KOPT-K1 (cell line): Measurements from ENCODE around the gene KPNA4.

ENCODE experiments used
- H3K27ac ChIP-seq: fragments of 200-600 bp; sonication (generic); 2 replicates; pipeline ENCODE4 v1.5.1; 2016; ENCODE audit warnings: antibody characterized with exemption, mild to moderate bottlenecking, low read depth, low read length; ENCODE audit not compliant: poor library complexity, severe bottlenecking
- H3K36me3 ChIP-seq: fragments of 200-600 bp; sonication (generic); 2 replicates; pipeline ENCODE4 v1.5.1; 2017; ENCODE audit warnings: antibody characterized with exemption, mild to moderate bottlenecking, low read length, moderate library complexity; ENCODE audit not compliant: insufficient read depth
- H3K9me3 ChIP-seq: fragments of 200-600 bp; sonication (generic); 2 replicates; pipeline ENCODE4 v1.5.1; 2017; ENCODE audit warnings: antibody characterized with exemption, low read length, mild to moderate bottlenecking; ENCODE audit not compliant: insufficient read depth, poor library complexity, severe bottlenecking

The KPNA4 gene

GRCh38 chr3:160482796-160483195 lies 82.6 kb downstream of the KPNA4 start:
- Histone ChIP-seq H3K36me3 (no peaks in the 10 kb centered on the region), H3K9me3 (no peaks in the 10 kb centered on the region), H3K27ac (no peak overlapping the region)

GRCh38 chr3:160481856-160482255 lies 83.5 kb downstream of the KPNA4 start:
- H3K9me3 ChIP-seq, result no peaks in the 10 kb centered on the region
- no peaks in the 10 kb centered on the region for H3K36me3 ChIP-seq
- H3K27ac ChIP-seq, result no peak overlapping the region

GRCh38 chr3:160480931-160481330 lies 84.4 kb downstream of the KPNA4 start:
- H3K9me3 ChIP-seq, result no peaks in the 10 kb centered on the region
- no peaks in the 10 kb centered on the region for H3K36me3 ChIP-seq
- no peak overlapping the region for H3K27ac ChIP-seq

- no peak overlapping the region for H3K27ac ChIP-seq
- H3K36me3 ChIP-seq, result no peaks in the 10 kb centered on the region
- no peaks in the 10 kb centered on the region for H3K9me3 ChIP-seq
These were observed 86.0 kb downstream of the KPNA4 start for GRCh38 chr3:160479376-160479775.

- no peaks in the 10 kb centered on the region for H3K36me3 ChIP-seq
- no peak overlapping the region for H3K27ac ChIP-seq
- H3K9me3 ChIP-seq, result no peaks in the 10 kb centered on the region
These were observed 87.0 kb downstream of the KPNA4 start for GRCh38 chr3:160478338-160478737.

- no peak overlapping the region for H3K27ac ChIP-seq
- H3K36me3 ChIP-seq, result no peaks in the 10 kb centered on the region
- H3K9me3 ChIP-seq, result no peaks in the 10 kb centered on the region
These were observed 87.6 kb downstream of the KPNA4 start for GRCh38 chr3:160477750-160478149.

- Histone ChIP-seq H3K27ac (no peak overlapping the region), H3K36me3 (no peaks in the 10 kb centered on the region), H3K9me3 (peaks cover 16% of the 10 kb centered on the region)
These were observed 89.5 kb downstream of the KPNA4 start for GRCh38 chr3:160475884-160476283.

- no peak overlapping the region for H3K27ac ChIP-seq
These were observed 90.2 kb downstream of the KPNA4 start for GRCh38 chr3:160475153-160475552.

GRCh38 chr3:160474416-160474838 lies 90.9 kb downstream of the KPNA4 start:
- H3K9me3 ChIP-seq, result peaks cover 30% of the 10 kb centered on the region
- H3K27ac ChIP-seq, result no peak overlapping the region
- no peaks in the 10 kb centered on the region for H3K36me3 ChIP-seq

More at GRCh38 chr3:160475153-160475552, 90.2 kb downstream of the KPNA4 start:
- Histone ChIP-seq H3K9me3 (peaks cover 23% of the 10 kb centered on the region), H3K36me3 (no peaks in the 10 kb centered on the region)

GRCh38 chr3:160473978-160474377 lies 91.4 kb downstream of the KPNA4 start:
- no peaks in the 10 kb centered on the region for H3K36me3 ChIP-seq
- no peak overlapping the region for H3K27ac ChIP-seq
- H3K9me3 ChIP-seq, result peaks cover 34% of the 10 kb centered on the region

- Histone ChIP-seq H3K27ac (no peak overlapping the region), H3K9me3 (peaks cover 34% of the 10 kb centered on the region)
These were observed 92.2 kb downstream of the KPNA4 start for GRCh38 chr3:160473221-160473620.

GRCh38 chr3:160472344-160472743 lies 93.0 kb downstream of the KPNA4 start:
- Histone ChIP-seq H3K27ac (no peak overlapping the region), H3K9me3 (peaks cover 34% of the 10 kb centered on the region), H3K36me3 (no peaks in the 10 kb centered on the region)

More at GRCh38 chr3:160473221-160473620, 92.2 kb downstream of the KPNA4 start:
- H3K36me3 ChIP-seq, result no peaks in the 10 kb centered on the region

GRCh38 chr3:160471892-160472291 lies 93.5 kb downstream of the KPNA4 start:
- H3K27ac ChIP-seq, result no peak overlapping the region
- peaks cover 34% of the 10 kb centered on the region for H3K9me3 ChIP-seq

GRCh38 chr3:160470181-160470580 lies 95.2 kb downstream of the KPNA4 start:
- peaks cover 34% of the 10 kb centered on the region for H3K9me3 ChIP-seq
- H3K36me3 ChIP-seq, result no peaks in the 10 kb centered on the region
- no peak overlapping the region for H3K27ac ChIP-seq

More at GRCh38 chr3:160471892-160472291, 93.5 kb downstream of the KPNA4 start:
- no peaks in the 10 kb centered on the region for H3K36me3 ChIP-seq

GRCh38 chr3:160464971-160465370 lies 100.4 kb downstream of the KPNA4 start:
- Histone ChIP-seq H3K27ac (no peak overlapping the region), H3K9me3 (peaks cover 9% of the 10 kb centered on the region), H3K36me3 (no peaks in the 10 kb centered on the region)

GRCh38 chr3:160464321-160464720 lies 101.0 kb downstream of the KPNA4 start:
- H3K27ac ChIP-seq, result no peak overlapping the region
- H3K9me3 ChIP-seq, result peaks cover 3% of the 10 kb centered on the region
- no peaks in the 10 kb centered on the region for H3K36me3 ChIP-seq
